HepG2 (cell line): ENCODE measurements around the gene MAP2K3. TPM values are rescaled to one million over a fixed set of nuclear protein-coding genes. Genes with fewer than 3 reads are reported as not detected.

Experiments used
- ADNP ChIP-seq: sonication (generic); formaldehyde crosslinking; IDR thresholded peaks from 2 replicates; pipeline ENCODE4 v1.4.0; 2020; ENCODE audit warnings: missing genetic modification reagents
- FOXO1 ChIP-seq: sonication (generic); formaldehyde crosslinking; IDR thresholded peaks from 2 replicates; pipeline ENCODE4 v1.4.0; 2020; ENCODE audit warnings: missing genetic modification reagents
- HNRNPLL ChIP-seq: fragments of 200-400 bp; formaldehyde crosslinking; IDR thresholded peaks from 2 replicates; pipeline ENCODE4 v1.6.1; 2017; ENCODE audit warnings: mild to moderate bottlenecking, low read depth, low read length; ENCODE audit not compliant: poor library complexity, severe bottlenecking
- JUND ChIP-seq: sonication (generic); formaldehyde crosslinking; IDR thresholded peaks from 2 replicates; pipeline ENCODE4 v1.8.0; 2022; ENCODE audit warnings: mild to moderate bottlenecking, missing genetic modification reagents
- NFE2 ChIP-seq: sonication (generic); formaldehyde crosslinking; IDR thresholded peaks from 2 replicates; pipeline ENCODE4 v1.4.0; 2020; ENCODE audit warnings: missing genetic modification reagents
- USF2 ChIP-seq, 2 experiments: sonication (generic) in 1 of 2; formaldehyde crosslinking in 1 of 2; IDR thresholded peaks; 2 replicates each; pipeline versions ENCODE4 v1.5.1 to v1.6.1; 2011 to 2020; ENCODE audit warnings: borderline replicate concordance in 1 of 2, low read depth in 1 of 2, low read length in 1 of 2, mild to moderate bottlenecking in 1 of 2, missing genetic modification reagents in 1 of 2, moderate library complexity in 1 of 2
- ZNF136 ChIP-seq: sonication (generic); formaldehyde crosslinking; IDR thresholded peaks from 2 replicates; pipeline ENCODE4 v1.8.1; 2022; ENCODE audit warnings: low read depth, mild to moderate bottlenecking, moderate library complexity, missing genetic modification reagents
- ZNF556 ChIP-seq: sonication (generic); formaldehyde crosslinking; IDR thresholded peaks from 2 replicates; pipeline ENCODE4 v1.4.0; 2020; ENCODE audit warnings: mild to moderate bottlenecking, missing genetic modification reagents, borderline replicate concordance
- ZNF678 ChIP-seq: sonication (generic); formaldehyde crosslinking; IDR thresholded peaks from 2 replicates; pipeline ENCODE4 v1.4.0; 2020; ENCODE audit warnings: mild to moderate bottlenecking, missing genetic modification reagents
- polyA plus RNA-seq, 8 experiments: library from polyadenylated mRNA; depleted of rRNA in 3 of 8; stranded (reverse) in 7 of 8; unstranded in 1 of 8; fragments of >200 nt; fragmentation: Illumina TruSeq in 4 of 8; extraction: Trizol in 4 of 8; gene quantifications; 2 replicates each; pipeline versions ENCODE4 v1.2.1 to v1.2.3, GENCODE V29; 2011 to 2016; ENCODE audit warnings: low read depth in 4 of 8, missing spikeins in 1 of 8, mixed read lengths in 1 of 8; ENCODE audit not compliant: insufficient read depth in 1 of 8
- total RNA-seq, 5 experiments: library from RNA; depleted of rRNA; stranded (reverse); fragments of >200 nt; fragmentation: Illumina TruSeq; extraction: Trizol; gene quantifications; 2 replicates each; pipeline ENCODE4 v1.2.3, GENCODE V29; 2016; ENCODE audit warnings: low read depth in 1 of 5
- TF ChIP-seq, protein P1 (sequence below): sonication (generic); formaldehyde crosslinking; IDR thresholded peaks from one replicate; pipeline ENCODE4 v1.5.1; 2020; ENCODE audit warnings: mild to moderate bottlenecking, missing genetic modification reagents; ENCODE audit errors: not compliant biosample characterization
- TF ChIP-seq, protein P2 (sequence below): sonication (generic); formaldehyde crosslinking; IDR thresholded peaks from 2 replicates; pipeline ENCODE4 v1.8.1; 2023; ENCODE audit warnings: mild to moderate bottlenecking, moderate library complexity, missing genetic modification reagents
- TF ChIP-seq, protein P3 (sequence below): IDR thresholded peaks from 2 replicates; pipeline ENCODE4 v1.6.1; 2012; ENCODE audit warnings: low read depth, low read length, improper control_type of control experiment

MAP2K3 gene
- total and polyA plus RNA-seq, 2 of the 13 experiments (the other 11 are each of a cell fraction or from before 2014, with no cell fraction given): 20.5 to 27.4 TPM

GRCh38 chr17:21275579-21276263 is 8.8 kb upstream of the MAP2K3 start (continued):
- TF ChIP-seq, protein P1, sequence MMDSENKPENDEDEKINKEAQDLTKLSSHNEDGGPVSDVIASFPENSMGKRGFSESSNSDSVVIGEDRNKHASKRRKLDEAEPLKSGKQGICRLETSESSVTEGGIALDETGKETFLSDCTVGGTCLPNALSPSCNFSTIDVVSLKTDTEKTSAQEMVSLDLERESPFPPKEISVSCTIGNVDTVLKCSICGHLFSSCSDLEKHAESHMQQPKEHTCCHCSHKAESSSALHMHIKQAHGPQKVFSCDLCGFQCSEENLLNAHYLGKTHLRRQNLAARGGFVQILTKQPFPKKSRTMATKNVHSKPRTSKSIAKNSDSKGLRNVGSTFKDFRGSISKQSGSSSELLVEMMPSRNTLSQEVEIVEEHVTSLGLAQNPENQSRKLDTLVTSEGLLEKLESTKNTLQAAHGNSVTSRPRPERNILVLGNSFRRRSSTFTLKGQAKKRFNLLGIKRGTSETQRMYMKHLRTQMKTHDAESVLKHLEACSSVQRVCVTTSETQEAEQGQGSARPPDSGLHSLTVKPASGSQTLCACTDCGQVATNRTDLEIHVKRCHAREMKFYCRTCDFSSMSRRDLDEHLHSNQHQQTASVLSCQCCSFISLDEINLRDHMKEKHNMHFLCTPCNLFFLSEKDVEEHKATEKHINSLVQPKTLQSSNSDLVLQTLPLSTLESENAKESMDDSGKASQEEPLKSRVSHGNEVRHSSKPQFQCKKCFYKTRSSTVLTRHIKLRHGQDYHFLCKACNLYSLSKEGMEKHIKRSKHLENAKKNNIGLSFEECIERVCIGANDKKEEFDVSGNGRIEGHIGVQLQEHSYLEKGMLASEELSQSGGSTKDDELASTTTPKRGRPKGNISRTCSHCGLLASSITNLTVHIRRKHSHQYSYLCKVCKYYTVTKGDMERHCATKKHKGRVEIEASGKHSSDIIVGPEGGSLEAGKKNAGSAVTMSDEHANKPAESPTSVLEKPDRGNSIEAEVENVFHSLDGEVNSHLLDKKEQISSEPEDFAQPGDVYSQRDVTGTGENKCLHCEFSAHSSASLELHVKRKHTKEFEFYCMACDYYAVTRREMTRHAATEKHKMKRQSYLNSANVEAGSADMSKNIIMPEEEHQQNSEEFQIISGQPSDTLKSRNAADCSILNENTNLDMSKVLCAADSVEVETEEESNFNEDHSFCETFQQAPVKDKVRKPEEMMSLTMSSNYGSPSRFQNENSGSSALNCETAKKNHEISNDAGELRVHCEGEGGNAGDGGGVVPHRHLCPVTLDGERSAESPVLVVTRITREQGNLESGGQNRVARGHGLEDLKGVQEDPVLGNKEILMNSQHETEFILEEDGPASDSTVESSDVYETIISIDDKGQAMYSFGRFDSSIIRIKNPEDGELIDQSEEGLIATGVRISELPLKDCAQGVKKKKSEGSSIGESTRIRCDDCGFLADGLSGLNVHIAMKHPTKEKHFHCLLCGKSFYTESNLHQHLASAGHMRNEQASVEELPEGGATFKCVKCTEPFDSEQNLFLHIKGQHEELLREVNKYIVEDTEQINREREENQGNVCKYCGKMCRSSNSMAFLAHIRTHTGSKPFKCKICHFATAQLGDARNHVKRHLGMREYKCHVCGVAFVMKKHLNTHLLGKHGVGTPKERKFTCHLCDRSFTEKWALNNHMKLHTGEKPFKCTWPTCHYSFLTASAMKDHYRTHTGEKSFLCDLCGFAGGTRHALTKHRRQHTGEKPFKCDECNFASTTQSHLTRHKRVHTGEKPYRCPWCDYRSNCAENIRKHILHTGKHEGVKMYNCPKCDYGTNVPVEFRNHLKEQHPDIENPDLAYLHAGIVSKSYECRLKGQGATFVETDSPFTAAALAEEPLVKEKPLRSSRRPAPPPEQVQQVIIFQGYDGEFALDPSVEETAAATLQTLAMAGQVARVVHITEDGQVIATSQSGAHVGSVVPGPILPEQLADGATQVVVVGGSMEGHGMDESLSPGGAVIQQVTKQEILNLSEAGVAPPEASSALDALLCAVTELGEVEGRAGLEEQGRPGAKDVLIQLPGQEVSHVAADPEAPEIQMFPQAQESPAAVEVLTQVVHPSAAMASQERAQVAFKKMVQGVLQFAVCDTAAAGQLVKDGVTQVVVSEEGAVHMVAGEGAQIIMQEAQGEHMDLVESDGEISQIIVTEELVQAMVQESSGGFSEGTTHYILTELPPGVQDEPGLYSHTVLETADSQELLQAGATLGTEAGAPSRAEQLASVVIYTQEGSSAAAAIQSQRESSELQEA (CRISPR knock-in tag): no peak
- TF ChIP-seq, protein P2, sequence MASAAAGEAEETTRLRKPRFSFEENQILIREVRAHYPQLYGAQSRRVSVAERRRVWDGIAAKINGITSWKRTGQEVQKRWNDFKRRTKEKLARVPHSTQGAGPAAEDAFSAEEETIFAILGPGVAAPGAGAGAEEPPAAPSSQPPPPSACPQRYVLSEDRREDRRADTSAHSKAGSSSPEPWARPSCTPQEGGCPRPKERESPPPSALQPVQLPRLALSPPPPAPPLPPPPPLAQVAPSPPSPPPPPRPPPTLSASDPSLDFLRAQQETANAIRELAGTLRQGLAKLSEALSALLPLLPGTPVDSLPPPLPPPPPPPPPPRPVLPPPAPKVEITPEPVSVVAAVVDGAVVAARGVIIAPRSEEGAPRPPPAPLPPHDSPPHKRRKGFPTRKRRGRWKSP (CRISPR knock-in tag): peak; percentile 69; the same call in 1 of the 2 replicates
- peak; percentile 88 for TF ChIP-seq USF2 (IDR thresholded peaks at IDR 0.05; ENCODE audit: low read depth, low read length)
- TF ChIP-seq USF2 (CRISPR knock-in tag; IDR thresholded peaks at IDR 0.05; ENCODE audit: borderline replicate concordance): peak; percentile 98
- no peak for TF ChIP-seq ZNF678 (CRISPR knock-in tag)
- TF ChIP-seq JUND: no peak
- TF ChIP-seq ZNF136 (CRISPR knock-in tag): no peak
- TF ChIP-seq ZNF556 (CRISPR knock-in tag): no peak
- no peak for TF ChIP-seq ADNP (CRISPR knock-in tag)
- no peak for TF ChIP-seq NFE2
- peak; percentile 89 for TF ChIP-seq HNRNPLL
- TF ChIP-seq, protein P3, sequence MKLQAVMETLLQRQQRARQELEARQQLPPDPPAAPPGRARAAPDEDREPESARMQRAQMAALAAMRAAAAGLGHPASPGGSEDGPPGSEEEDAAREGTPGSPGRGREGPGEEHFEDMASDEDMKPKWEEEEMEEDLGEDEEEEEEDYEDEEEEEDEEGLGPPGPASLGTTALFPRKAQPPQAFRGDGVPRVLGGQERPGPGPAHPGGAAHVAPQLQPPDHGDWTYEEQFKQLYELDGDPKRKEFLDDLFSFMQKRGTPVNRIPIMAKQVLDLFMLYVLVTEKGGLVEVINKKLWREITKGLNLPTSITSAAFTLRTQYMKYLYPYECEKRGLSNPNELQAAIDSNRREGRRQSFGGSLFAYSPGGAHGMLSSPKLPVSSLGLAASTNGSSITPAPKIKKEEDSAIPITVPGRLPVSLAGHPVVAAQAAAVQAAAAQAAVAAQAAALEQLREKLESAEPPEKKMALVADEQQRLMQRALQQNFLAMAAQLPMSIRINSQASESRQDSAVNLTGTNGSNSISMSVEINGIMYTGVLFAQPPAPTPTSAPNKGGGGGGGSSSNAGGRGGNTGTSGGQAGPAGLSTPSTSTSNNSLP: no peak
- peak; percentile 41; the same call in 1 of the 2 replicates for TF ChIP-seq FOXO1 (CRISPR knock-in tag)
